GM12892 (cell line): ENCODE data around the gene ZC3HAV1.
"Not testable (repeated sequence)": the region's sequence is repeated elsewhere in the genome, so short reads cannot be mapped to it uniquely, and the experiment has no call there.

Experiments
- DNase-seq: peaks from one replicate; pipeline ENCODE4 v3.0.0; 2011; ENCODE audit not compliant: insufficient read length
- FAIRE-seq: peaks from 2 replicates; lab custom pipeline; 2011; peaks lifted over from hg19 to GRCh38; lab: Jason Lieb, UNC
- POLR2A ChIP-seq: IDR thresholded peaks from 2 replicates; pipeline ENCODE4 v1.6.1; 2011; ENCODE audit warnings: low read depth, low read length, control low read depth
- POLR2AphosphoS5 ChIP-seq: IDR thresholded peaks from 2 replicates; pipeline ENCODE4 v1.6.1; 2011; ENCODE audit warnings: low read depth, low read length, control low read depth
- TAF1 ChIP-seq: IDR thresholded peaks from 2 replicates; pipeline ENCODE4 v1.6.1; 2011; ENCODE audit warnings: low read depth, mild to moderate bottlenecking, control low read depth, low read length, borderline replicate concordance

ZC3HAV1 gene

GRCh38 chr7:139092090-139092796, 17.3 kb downstream of the ZC3HAV1 start:
- FAIRE-seq (no peak), DNase-seq (no peak)
- TF ChIP-seq POLR2AphosphoS5 = no peak

GRCh38 chr7:139091677-139091996, 17.9 kb downstream of the ZC3HAV1 start:
- DNase-seq = no peak
- no peak for TF ChIP-seq TAF1
- TF ChIP-seq POLR2A = no peak
- no peak for TF ChIP-seq POLR2AphosphoS5
- FAIRE-seq = no peak

GRCh38 chr7:139089118-139089517, 20.4 kb downstream of the ZC3HAV1 start:
- no peak for DNase-seq
- no peak for FAIRE-seq
- no peak for TF ChIP-seq TAF1
- no peak for TF ChIP-seq POLR2A
- no peak for TF ChIP-seq POLR2AphosphoS5

DNA sequence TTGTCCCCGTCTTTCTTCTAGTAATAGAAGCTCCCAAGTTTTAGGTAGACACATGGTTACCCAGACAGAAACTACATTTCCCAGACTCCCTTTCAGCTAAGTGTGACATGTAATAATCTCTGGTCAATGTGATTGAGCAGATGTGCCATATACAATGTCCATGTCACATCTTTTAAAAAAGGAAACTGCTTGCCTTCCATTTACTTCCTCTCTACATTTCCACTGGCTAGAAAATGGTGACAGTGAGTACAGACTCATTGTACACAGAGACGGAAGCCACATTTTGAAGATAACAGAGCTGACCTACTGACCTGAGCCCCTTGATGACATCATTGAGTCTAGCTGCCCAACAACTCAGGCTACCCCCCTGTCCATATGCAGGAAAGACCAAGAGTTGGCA, 21.3 kb downstream of the ZC3HAV1 start:
- TF ChIP-seq POLR2A (no peak), TAF1 (no peak), POLR2AphosphoS5 (no peak)
- DNase-seq (no peak), FAIRE-seq (no peak)

DNA sequence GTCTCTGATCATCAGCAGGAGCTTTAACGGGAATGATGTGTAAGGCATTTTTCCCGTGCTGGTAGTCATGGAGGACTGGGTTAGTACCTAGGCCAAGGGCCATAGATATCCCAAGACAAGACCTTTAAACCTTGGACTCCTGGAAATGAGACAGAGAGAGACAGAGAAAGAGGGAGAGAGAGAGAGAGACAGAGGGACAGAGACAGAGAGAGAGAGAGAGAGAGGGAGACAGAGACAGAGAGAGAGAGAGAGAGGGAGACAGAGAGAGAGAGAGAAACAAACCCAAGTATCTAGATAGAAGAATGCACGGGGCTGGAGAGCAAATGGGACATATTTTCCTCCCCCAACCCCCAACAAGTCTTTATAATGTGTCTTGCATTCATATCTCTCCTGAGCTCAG, 22.3 kb downstream of the ZC3HAV1 start:
- FAIRE-seq (no peak), DNase-seq (no peak)
- no peak for TF ChIP-seq TAF1
- no peak for TF ChIP-seq POLR2A
- TF ChIP-seq POLR2AphosphoS5 = no peak

DNA sequence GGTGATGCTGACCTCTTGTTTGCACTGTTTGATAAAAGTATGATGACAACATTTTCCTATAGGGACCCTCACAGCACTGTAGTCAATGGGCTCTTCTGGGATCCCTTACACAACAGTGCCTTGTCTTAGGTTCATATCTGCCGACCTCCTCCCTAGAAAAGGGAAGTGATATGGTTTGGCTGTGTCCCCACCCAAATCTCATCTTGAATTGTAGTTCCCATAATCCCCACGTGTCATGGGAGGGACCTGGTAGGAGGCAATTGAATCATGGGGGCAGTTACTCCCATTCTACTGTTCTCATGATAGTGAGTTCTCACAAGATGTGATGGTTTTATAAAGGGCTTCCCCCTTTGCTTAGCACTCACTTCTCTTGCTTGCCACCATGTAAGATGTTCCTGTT, 23.1 kb downstream of the ZC3HAV1 start:
- DNase-seq (no peak), FAIRE-seq (no peak)
- TF ChIP-seq POLR2A (no peak), POLR2AphosphoS5 (no peak), TAF1 (no peak)

DNA sequence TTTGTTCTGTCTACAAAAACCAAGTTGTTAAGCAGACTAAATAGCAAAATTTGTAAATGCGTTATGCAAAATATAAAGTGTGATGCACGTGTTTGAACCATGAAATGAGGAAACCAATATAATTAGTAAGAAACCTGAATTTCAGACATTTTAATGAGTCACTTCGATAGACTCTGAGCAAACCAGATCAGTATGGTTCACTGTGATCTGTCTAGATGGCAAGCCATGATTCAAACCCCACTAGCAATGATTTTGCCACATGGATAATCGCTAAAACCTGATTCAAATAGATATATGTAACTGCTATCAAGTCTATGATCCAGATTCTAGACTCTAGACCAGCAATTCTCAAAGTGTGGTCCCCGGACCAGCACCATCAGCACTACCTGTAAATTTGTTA, 24.8 kb downstream of the ZC3HAV1 start:
- no peak for DNase-seq
- no peak for TF ChIP-seq POLR2A
- no peak for TF ChIP-seq TAF1
- TF ChIP-seq POLR2AphosphoS5 = no peak
- FAIRE-seq = no peak

DNA sequence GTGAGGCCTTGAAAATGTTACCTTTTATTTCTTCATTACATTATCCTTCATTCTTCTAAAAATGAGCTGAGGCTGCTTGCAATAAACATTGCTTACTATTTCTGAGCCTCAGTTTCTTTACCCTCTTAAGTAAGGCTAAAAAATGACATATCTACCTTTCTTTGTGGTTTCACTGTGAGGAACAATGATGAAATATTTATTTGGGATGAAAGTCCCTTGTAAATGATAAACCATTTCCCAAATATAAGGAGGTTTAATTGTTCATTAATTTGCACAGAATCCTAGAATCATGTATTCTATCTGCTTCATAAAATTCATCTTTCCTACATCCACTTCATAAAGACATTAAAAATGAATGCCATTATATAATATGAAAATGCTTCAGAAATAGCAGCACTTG, 27.9 kb downstream of the ZC3HAV1 start:
- DNase-seq (no peak), FAIRE-seq (no peak)
- TF ChIP-seq POLR2AphosphoS5 (no peak), POLR2A (no peak), TAF1 (no peak)

GRCh38 chr7:139080905-139081304, 28.6 kb downstream of the ZC3HAV1 start:
- TF ChIP-seq TAF1 = no peak
- TF ChIP-seq POLR2A = no peak
- no peak for TF ChIP-seq POLR2AphosphoS5
- DNase-seq = no peak
- no peak for FAIRE-seq

DNA sequence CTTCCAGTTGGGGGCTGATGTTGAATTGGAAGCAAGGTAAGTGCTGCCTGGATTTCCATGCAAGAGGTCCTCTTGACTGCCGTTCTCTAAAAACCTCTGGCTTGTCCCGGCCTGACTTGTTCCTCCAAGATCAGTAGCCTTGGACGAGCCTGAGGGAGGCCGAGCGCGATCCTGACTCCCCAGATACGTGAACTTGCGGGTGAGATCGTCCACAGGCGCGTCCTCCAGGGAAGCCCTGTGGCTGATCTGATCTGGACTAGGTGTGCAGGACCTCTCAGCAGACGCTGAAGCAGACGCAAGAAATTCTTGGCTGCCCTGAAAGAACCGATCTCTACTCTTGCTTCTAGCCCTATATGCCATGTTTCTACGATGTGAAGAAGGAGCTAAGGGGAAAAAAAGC, 29.7 kb downstream of the ZC3HAV1 start:
- TF ChIP-seq POLR2A (no peak), POLR2AphosphoS5 (no peak), TAF1 (no peak)
- DNase-seq = no peak
- no peak for FAIRE-seq

- no peak for TF ChIP-seq POLR2A
- FAIRE-seq (no peak), DNase-seq (no peak)
Measured at GRCh38 chr7:139078911-139079310, 30.6 kb downstream of the ZC3HAV1 start.

GRCh38 chr7:139078399-139078798, 31.1 kb downstream of the ZC3HAV1 start:
- DNase-seq = no peak
- TF ChIP-seq TAF1 (no peak), POLR2AphosphoS5 (no peak), POLR2A (no peak)
- FAIRE-seq = no peak

- not testable (repeated sequence) for DNase-seq, FAIRE-seq
Measured at GRCh38 chr7:139077706-139078105, 31.8 kb downstream of the ZC3HAV1 start.

GRCh38 chr7:139075871-139076686, 33.4 kb downstream of the ZC3HAV1 start:
- FAIRE-seq (no peak), DNase-seq (no peak)
- TF ChIP-seq POLR2AphosphoS5 (no peak), POLR2A (no peak), TAF1 (no peak)
